Measurements from ENCODE around the gene C10orf105.
A peak's percentile ranks its signal among the peaks of the same experiment; 100 is the strongest.

The C10orf105 gene

GRCh38 chr10:71715860-71716259, 3.7 kb downstream of the C10orf105 start:
- DNase-seq, result no peak

DNA sequence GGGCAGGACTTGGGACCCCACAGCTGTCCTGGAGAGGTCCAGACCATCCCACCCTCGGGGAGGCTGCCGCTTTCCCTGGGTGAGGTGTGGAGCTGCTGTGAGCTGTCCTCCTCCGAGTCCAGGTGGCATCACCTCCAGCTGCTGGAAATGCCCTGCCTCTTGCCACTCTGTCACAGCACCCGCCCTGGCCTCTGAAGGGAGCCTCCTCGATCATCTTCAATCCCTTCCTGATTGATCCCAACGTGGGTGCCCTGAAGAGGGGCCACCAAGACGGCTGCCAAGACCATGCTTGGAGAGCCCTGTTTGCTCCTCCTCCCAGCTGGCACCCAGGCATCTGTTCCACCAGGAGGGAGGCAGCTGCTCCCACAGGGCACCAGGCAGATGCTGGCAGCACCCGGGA, 4.6 kb downstream of the C10orf105 start:
- no peak for DNase-seq

DNA sequence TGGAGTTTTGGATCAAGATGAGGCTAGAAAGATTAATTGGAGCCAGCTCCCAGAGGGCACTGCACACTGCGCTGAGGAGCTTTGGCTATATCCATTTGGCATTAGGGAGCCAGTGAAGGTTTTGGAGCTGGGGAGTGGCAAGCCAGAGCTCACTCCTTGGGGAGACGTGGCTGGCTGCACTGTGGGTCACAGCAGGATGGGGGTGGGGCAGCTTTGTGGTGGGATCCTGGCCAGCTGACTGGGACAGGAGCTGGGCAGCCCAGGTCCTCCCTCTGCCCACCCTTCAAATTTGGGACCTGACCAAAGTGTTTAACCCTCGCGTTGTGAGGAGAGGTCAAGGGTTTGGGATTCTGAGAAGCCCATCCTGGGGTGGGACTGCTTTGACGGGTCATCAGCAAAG, 5.0 kb downstream of the C10orf105 start:
- DNase-seq, result no peak

- no peak for DNase-seq
Measured at GRCh38 chr10:71714031-71714410, 5.6 kb downstream of the C10orf105 start.

- DNase-seq, result peak; percentile 83
Measured at GRCh38 chr10:71713135-71714030, 6.2 kb downstream of the C10orf105 start.

- no peak for DNase-seq
Measured at GRCh38 chr10:71712572-71713134, 6.9 kb downstream of the C10orf105 start.

GRCh38 chr10:71712170-71712569, 7.4 kb downstream of the C10orf105 start:
- no peak for DNase-seq

- no peak for DNase-seq
Measured at GRCh38 chr10:71711052-71711623, 8.4 kb downstream of the C10orf105 start.

DNA sequence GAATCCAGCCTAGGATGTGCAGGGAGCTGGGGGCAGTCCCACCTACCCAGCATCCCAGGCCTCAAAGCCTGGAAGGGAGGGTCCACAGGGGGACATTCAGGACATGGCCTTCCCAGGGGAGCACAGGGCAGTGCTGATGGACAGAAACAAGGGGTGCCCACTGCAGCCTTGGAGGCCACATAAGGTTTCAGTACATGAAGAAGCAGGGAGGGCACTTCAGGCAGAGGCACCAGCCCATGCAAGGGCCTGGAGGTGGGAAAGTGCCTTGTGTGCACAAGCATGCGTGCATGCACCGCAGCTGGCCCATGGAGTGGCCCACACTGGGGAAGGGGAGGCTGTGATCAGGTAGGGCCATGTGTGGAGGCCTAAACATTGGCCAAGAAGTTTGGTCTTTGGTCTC, 9.1 kb downstream of the C10orf105 start:
- no peak for DNase-seq

DNA sequence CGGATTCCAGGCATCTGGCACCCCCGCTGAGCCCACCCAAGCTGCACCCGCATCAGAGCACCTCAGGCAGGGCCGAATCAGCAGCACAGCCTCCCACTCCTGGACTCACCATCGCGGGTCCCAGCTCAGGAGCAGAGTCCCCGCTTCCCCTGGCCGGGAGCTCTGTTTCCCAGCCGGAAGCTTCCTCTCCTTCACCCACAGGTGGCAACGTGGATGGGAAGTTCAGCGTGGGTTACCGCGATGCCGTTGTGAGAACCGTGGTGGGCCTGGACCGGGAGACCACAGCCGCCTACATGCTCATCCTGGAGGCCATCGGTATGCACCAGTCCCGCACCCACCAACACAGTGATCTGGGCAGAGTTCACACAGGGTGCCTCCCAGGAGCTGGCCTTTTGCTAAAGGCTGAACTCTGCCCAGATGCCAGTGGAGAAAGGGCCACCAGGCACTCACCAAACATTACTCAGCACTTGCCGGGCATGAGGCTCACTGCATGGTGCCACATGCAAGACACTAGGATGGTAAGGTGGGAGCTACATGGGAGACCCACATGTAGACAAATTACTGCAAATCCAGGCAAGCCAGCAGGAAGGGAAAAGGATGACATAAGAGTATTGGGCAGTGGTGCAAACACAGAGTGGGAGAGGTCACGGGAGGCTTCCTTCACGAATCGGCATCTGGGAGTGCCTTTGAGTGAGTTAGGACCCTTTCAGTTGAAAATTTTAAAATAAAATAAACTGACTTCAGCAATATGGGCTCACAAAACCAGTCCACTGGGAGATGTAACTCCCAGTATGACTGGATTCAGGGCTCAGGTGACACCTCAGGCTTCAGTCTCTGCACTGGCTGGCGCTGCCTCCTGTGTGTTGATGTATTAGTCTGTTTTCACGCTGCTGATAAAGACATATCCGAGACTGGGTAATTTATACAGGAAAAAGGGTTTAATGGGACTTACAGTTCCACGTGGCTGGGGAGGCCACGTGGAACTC, 10.4 kb downstream of the C10orf105 start:
- no peak for DNase-seq

DNA sequence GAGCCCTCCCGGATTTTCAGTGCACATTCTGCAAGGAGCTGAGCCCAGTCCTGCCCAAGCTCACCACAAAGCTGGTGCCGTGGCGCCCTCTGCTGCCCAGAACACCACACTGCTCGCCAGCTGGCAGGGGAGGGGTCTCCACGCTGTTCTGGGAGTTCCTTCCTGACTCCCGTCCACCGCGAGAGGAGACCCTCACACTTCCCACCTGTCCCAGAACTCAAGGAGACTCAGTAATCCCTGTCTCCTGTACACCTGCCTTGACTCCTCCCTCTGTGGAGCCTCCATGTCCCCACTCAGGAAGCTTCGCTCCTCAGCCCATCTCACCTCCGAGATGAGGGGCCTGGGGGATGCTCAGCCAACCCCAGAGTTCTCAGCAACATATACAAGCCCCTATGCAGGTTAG, 11.3 kb downstream of the C10orf105 start:
- peak; percentile 53 for DNase-seq

DNA sequence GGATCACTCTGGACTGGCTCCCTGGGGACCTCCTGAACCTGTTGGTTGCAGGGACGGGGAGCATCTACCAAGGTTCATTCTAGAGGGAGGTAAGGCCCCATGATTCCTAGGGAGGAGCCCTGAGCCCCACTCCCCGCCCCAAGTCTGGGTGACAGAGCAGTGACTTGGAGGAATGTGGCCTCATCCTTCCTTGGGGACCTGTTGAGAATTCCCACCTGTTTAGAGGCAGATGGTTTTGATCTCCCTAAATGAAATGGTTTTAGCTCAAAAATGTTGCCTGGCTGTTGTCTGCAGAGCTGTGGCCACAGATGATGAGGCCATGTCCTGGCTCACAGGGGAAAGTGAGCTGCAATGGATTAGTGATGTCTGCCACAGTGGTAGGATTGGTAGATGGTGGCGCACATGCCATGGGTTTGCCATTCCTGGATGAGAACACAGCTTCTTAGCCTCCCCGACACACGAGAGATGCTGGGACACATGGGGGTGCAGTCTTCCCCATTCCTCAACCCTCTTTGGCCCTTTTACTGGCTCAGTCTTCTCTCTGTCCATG, 12.3 kb downstream of the C10orf105 start:
- DNase-seq, result no peak

GRCh38 chr10:71706216-71707121, 13.1 kb downstream of the C10orf105 start:
- DNase-seq, result no peak

DNA sequence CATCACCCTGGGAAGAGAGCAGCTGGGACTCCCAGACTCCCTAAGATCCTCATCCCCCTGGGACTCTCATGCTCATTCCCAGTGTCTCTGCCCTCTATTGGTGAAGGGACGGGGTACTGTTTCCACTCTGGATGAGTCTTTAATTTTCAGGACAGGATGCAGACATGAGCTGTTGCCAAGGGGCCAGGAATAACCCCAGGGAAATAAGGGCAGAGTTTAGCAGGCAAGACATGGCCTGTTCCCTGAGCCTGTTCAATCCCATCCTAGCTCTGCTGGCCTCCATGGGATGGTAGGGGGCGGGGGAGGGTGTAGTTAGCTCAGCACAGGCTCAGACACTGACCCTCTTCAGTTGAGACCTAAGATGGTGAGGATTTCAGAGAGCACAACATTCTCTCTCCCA, 14.0 kb downstream of the C10orf105 start:
- DNase-seq, result no peak

DNA sequence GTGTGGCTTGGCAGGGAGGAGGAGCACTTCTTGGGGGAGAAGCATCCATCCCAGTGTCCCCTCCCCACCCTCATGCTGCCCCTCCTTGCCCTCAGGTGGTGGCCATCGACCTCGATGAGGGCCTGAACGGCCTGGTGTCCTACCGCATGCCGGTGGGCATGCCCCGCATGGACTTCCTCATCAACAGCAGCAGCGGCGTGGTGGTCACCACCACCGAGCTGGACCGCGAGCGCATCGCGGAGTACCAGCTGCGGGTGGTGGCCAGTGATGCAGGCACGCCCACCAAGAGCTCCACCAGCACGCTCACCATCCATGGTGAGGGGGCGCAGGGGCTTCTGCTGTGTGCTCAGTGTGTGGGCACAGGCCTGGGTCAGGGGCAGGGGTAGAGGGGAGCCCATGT, 14.8 kb downstream of the C10orf105 start:
- no peak for DNase-seq

DNA sequence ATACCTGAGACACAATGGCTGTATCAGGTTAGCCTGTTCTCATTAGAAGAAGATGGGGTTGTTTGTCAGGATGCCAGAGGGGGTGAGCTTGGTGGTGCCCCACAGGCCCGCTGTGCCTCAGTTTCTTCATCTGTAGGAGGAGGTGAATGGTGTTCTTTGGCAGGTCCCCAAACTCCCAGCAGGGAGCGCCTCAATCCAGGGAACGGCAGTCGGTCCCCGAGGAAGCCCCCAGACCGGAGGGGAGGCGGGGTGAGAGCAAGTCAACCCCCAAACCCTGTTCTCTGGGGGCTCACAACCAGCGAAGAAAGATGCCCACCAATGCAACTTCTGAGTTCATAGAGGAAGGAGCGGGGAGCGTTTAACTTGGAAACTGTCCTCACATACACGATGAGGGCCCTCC, 16.0 kb downstream of the C10orf105 start:
- DNase-seq, result no peak

DNA sequence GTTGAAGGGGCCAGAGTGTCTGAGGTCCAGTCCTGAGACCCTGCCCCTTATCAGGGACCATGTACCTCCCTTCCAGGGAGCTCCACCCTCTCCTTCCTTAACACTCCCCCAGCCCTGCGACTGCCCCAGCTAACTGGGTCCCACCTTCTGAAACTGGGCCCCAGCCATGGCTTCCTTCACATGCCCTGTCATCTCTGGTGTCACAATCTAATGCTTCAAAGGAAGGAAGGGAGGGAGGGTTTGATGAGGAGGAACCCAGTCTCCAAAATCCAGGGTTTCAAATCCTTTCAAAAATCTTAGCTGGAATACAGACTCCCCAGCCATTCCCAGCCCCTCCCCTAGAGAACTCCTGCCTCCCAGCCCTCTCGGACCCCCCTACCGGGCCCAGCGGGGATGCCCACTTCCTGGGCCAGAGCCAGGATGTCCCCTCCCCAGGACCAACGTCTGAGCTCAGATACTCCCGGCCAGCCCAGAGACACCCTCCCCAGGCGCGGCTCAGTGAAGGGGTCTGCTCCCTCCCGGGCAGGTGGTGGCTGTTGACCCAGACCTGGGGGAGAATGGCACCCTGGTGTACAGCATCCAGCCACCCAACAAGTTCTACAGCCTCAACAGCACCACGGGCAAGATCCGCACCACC, 18.0 kb downstream of the C10orf105 start:
- DNase-seq, result no peak

GRCh38 chr10:71700731-71701368, 18.7 kb downstream of the C10orf105 start:
- DNase-seq, result no peak

DNA sequence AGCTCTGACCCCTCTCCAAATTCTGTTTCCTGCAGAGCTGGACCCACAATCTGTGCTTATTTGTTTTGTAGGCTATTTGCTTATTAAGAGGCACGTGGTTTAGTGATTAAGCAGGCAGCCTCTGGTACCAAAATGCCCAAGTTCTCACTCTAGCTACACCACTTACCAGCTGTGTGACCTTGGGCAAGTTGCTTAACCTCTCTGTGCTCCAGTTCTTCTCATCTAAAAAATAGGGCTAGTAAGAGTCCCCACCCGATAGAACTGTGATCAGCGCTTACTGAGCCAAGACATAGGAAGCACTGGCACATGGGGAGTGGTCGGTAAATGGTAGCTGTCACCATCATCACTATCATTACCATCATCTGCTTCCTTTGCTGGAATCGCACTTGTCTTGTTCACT, 20.8 kb downstream of the C10orf105 start:
- no peak for DNase-seq

- no peak for DNase-seq
Measured at GRCh38 chr10:71697938-71698709, 21.5 kb downstream of the C10orf105 start.
